NT2/D1 (cell line): ENCODE results near the gene SMIM28.

ENCODE experiments used
- SUZ12 ChIP-seq: IDR thresholded peaks from 2 replicates; pipeline ENCODE4 v1.6.1; 2011; ENCODE audit not compliant: insufficient read length, insufficient read depth; ENCODE audit errors: extremely low read depth
- YY1 ChIP-seq: IDR thresholded peaks from 2 replicates; pipeline ENCODE4 v1.6.1; 2011; ENCODE audit not compliant: insufficient read length, insufficient read depth
- ZNF274 ChIP-seq: IDR thresholded peaks from 2 replicates; pipeline ENCODE4 v1.6.1; 2011; ENCODE audit warnings: mild to moderate bottlenecking, low read depth, low read length

GRCh38 chr6:138418118-138418742, 40.5 kb downstream of the SMIM28 start:
- TF ChIP-seq ZNF274 = no peak
- no peak for TF ChIP-seq YY1
- no peak for TF ChIP-seq SUZ12
